NCI-H526 (cell line): Measurements from ENCODE around the gene RCAN3.
A peak's percentile ranks its signal among the peaks of the same experiment; 100 is the strongest.
"Not testable (repeated sequence)": the region's sequence is repeated elsewhere in the genome, so short reads cannot be mapped to it uniquely, and the experiment has no call there.

Source experiments
- DNase-seq, 2 experiments: peaks; one replicate each; lab custom pipeline; 2025; lab: John Stamatoyannopoulos, UW

Gene RCAN3

GRCh38 chr1:24502709-24503058 is at the start of gene RCAN3:
TSS of gene RCAN3 (plus strand) at chr1:24502836. CDS start at chr1:24514373, 11,537 bp downstream.
- DNase-seq, result peak; percentile 61 to 95

- DNase-seq, result no peak
These were observed 49.6 kb upstream of the RCAN3 start for GRCh38 chr1:24452922-24453485.

DNA sequence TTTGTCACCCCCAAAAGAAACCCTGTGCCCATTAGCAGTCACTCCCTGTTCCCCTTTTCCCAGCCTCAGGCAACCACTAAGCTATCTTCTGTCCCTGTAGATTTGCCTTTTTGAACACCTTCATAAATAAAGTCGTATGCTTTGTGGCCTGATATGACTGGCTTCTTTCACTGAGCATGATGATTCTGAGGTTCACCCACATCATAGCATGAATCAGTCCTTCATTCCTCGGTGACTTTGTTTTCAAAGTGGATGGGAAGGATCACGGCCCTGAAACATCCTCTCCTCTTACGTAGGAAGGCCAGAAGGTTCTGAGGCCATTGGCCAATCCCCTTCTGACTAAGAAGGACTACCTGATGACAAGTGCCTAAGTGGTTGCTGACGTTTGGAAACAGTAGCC is 48.0 kb upstream of the RCAN3 start:
- no peak for DNase-seq

GRCh38 chr1:24455272-24455671 is 47.4 kb upstream of the RCAN3 start:
- DNase-seq, result no peak

DNA sequence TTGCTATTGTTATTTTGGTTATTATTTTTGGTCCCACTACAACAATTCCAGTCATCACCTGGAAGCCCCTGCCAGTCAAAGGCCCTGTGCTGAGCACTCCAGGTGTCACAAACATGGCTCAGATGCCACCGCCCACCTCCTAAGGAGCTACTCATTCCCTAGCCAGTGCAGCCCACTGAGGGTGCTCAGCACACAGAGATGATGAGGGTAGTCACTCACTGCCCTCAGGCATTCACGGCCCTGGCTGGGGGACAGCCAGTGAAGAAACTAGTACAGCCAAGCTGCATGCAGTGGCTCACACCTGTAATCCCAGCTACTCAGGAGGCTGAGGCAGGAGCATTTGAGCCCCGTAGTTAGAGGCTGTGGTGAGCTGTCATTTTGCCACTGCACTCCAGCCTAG is 44.8 kb upstream of the RCAN3 start:
- no peak for DNase-seq

DNA sequence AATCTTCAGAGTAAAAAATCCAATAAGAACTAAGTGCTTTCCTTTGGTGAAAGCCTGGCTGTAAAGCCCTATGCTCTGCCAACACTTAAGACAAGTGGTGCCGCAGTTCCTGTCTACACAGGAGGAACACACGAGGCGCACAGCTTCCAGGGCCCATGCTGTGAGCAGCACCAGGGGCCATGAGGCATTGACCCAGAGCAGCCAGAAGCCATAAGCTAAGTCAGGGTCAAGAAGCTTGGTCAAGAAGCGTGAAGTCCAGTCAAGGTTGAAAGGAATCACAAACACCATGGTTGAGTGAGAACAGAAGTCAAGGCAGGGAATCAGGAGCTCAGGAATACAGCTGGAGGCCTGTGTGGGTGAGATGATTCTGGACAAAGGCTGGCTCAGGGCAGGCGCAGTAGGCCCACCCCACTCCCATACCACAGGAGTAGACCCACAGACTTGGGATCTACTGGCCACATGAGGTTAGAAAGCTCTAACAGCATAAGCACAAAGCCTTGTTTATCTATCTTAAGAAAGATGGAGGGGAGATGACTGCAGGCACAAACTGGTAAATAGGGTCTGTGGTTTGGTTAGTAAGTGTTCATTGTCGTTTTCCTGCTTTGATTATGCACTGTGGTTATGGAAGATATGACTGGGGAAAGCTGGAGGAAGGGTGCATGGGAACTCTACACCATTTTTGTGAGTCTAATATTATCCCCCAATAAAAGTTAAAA is 42.9 kb upstream of the RCAN3 start:
- DNase-seq, result no peak

DNA sequence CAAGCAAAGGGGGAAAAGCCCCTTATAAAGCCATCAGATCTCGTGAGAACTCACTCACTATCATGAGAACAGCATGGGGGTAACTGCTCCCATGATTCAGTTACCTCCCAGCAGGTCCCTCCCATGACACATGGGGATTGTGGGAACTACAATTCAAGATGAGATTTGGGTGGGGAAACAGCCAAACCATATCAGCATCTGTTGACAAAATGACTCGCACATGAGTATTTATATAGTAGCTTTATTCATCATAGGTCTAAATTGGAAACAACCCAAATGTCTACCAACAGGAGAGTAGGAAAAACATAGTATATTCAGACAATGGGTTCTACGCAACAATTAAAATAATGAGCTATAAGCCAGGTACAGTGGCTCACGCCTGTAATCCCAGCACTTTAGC is 40.5 kb upstream of the RCAN3 start:
- not testable (repeated sequence) for DNase-seq

- DNase-seq, result no peak
These were observed 38.6 kb upstream of the RCAN3 start for GRCh38 chr1:24463776-24464735.

- DNase-seq, result no peak
These were observed 37.5 kb upstream of the RCAN3 start for GRCh38 chr1:24465099-24465498.

DNA sequence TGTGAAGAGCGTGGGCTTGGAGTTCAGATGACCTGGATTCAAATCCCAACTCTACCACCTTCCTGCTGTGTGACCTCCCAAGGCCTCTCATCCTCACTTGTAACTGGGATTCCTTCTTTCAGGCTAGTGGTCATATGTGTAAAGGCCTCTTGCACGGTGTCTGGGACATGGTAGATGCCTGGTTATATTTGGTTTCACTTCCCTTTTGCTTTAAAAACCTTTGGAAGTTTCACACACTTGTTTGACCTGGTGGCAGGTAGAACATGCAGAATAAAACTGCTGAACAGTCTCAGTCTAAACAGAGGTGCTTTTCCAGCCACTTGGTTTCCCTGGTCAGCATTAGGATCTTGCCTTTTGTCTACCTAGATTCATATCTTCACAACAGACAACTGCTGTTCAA is 37.0 kb upstream of the RCAN3 start:
- no peak for DNase-seq

- no peak for DNase-seq
These were observed 33.8 kb upstream of the RCAN3 start for GRCh38 chr1:24468685-24469316.

GRCh38 chr1:24470592-24470991 is 32.0 kb upstream of the RCAN3 start:
- DNase-seq, result no peak

- no peak for DNase-seq
These were observed 29.9 kb upstream of the RCAN3 start for GRCh38 chr1:24472527-24473251.

DNA sequence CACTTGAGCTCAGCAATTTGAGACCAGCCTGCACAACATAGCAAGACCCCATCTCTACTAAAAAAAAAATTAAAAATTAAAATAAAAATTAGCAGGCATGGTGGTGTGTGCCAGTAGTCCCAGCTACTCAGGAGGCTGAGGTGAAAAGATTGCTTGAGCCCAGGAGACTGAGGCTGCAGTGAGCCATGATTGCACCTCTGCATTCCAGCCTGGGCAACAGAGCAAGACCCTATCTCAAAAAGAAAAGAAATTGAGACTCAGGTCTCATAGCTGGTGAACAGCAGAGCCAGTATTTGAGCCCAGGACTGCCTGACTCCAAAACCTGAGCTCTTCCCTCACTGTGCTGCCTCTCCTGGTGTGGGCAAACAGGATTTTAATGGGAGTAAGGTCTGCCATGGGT is 28.4 kb upstream of the RCAN3 start:
- DNase-seq, result no peak

- peak; percentile 10 to 19 for DNase-seq
These were observed 26.9 kb upstream of the RCAN3 start for GRCh38 chr1:24475700-24476099.

GRCh38 chr1:24476571-24476970 is 26.1 kb upstream of the RCAN3 start:
- no peak for DNase-seq

GRCh38 chr1:24477309-24477708 is 25.3 kb upstream of the RCAN3 start:
- DNase-seq, result peak; percentile 43 to 47

- no peak for DNase-seq
These were observed 21.5 kb upstream of the RCAN3 start for GRCh38 chr1:24481101-24481500.

GRCh38 chr1:24481843-24482610 is 20.6 kb upstream of the RCAN3 start:
- DNase-seq, result no peak

DNA sequence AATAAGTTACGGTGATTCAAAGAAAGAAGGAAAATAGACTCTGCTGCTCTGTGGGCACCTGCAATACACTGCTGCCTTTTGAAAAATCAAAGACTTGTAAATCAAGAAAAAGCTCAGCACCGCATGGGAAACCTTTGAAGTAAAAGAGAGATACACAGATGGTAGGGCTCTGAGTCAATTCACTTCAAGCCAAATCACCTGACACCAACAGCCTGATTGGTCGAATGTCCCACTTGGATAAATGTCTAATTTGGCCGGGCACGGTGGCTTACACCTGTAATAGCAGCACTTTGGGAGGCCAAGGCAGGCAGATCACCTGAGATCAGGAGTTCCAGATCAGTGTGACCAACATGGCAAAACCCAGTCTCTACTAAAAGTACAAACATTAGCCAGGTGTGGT is 19.2 kb upstream of the RCAN3 start:
- no peak for DNase-seq

- DNase-seq, result no peak
These were observed 18.4 kb upstream of the RCAN3 start for GRCh38 chr1:24484199-24484598.
